HL-60 (cell line): ENCODE results near the gene GUCY1A2.

ENCODE experiments used
- CTCF ChIP-seq: IDR thresholded peaks from one replicate; pipeline ENCODE4 v1.5.1; 2011; ENCODE audit warnings: low read length, control low read depth, inconsistent platforms; ENCODE audit not compliant: insufficient read depth
- GABPA ChIP-seq: IDR thresholded peaks from 2 replicates; pipeline ENCODE4 v1.6.1; 2012; ENCODE audit warnings: low read depth
- POLR2AphosphoS5 ChIP-seq: IDR thresholded peaks from 2 replicates; pipeline ENCODE4 v1.6.1; 2012; ENCODE audit warnings: low read depth
- REST ChIP-seq: IDR thresholded peaks from 2 replicates; pipeline ENCODE4 v1.6.1; 2012; ENCODE audit warnings: low read depth; ENCODE audit not compliant: insufficient replicate concordance
- SPI1 ChIP-seq: IDR thresholded peaks from 2 replicates; pipeline ENCODE4 v1.6.1; 2012; ENCODE audit warnings: low read depth, mild to moderate bottlenecking, borderline replicate concordance

GRCh38 chr11:106679581-106679980 lies 338.7 kb downstream of the GUCY1A2 start:
- no peak for TF ChIP-seq CTCF
- no peak for TF ChIP-seq POLR2AphosphoS5
- no peak for TF ChIP-seq REST
- no peak for TF ChIP-seq GABPA
- no peak for TF ChIP-seq SPI1
